H1 (cell line): Measurements from ENCODE around the gene SPDYE5. TPM values are rescaled to one million over a fixed set of nuclear protein-coding genes. Genes with fewer than 3 reads are reported as not detected.

ENCODE experiments used
- CTCF ChIA-PET: fragments of 300-600 bp; sonication (Branson Sonifier 250); formaldehyde crosslinking; loops from one replicate; lab custom pipeline; 2021; ENCODE audit not compliant: partially characterized antibody; lab: Charles Lee
- POLR2A ChIA-PET: fragments of 300-600 bp; sonication (Branson Sonifier 250); formaldehyde crosslinking; loops from one replicate; lab custom pipeline; 2021; ENCODE audit warnings: inconsistent platforms; ENCODE audit not compliant: partially characterized antibody; lab: Charles Lee
- DNase-seq, 2 experiments: peaks; one replicate each; pipeline versions ENCODE4 v3.0.0 to v3.0.0-alpha.2; 2010 to 2022; ENCODE audit warnings: low spot score in 2 of 2, low read depth in 1 of 2, mixed read lengths in 1 of 2
- FAIRE-seq: peaks from 2 replicates; lab custom pipeline; 2011; peaks lifted over from hg19 to GRCh38; lab: Jason Lieb, UNC
- H2AFZ ChIP-seq: 2 replicates; pipeline ENCODE4 v1.8.1; 2012; ENCODE audit warnings: low read length, inconsistent platforms
- H2AK5ac ChIP-seq: 2 replicates; pipeline ENCODE4 v1.6.1; 2013; ENCODE audit warnings: low read depth, low read length
- H2BK120ac ChIP-seq: replicated peaks from 2 replicates; pipeline ENCODE3; 2013; ENCODE audit warnings: low read depth, low read length, inconsistent platforms
- H2BK12ac ChIP-seq: 2 replicates; pipeline ENCODE4 v1.6.1; 2013; ENCODE audit warnings: low read depth, low read length
- H2BK15ac ChIP-seq: 2 replicates; pipeline ENCODE4 v1.6.1; 2013; ENCODE audit warnings: low read length
- H2BK20ac ChIP-seq: 2 replicates; pipeline ENCODE4 v1.6.1; 2013; ENCODE audit warnings: low read length
- H2BK5ac ChIP-seq: 2 replicates; pipeline ENCODE4 v1.6.1; 2013; ENCODE audit warnings: low read depth, low read length
- H3K14ac ChIP-seq: 2 replicates; pipeline ENCODE4 v1.6.1; 2013; ENCODE audit warnings: inconsistent platforms; ENCODE audit not compliant: insufficient read length
- H3K18ac ChIP-seq: 2 replicates; pipeline ENCODE4 v1.6.1; 2013; ENCODE audit warnings: low read length; ENCODE audit errors: extremely low read depth
- H3K23ac ChIP-seq: 2 replicates; pipeline ENCODE4 v1.6.1; 2013; ENCODE audit warnings: inconsistent platforms; ENCODE audit not compliant: insufficient read length
- H3K23me2 ChIP-seq: 2 replicates; pipeline ENCODE4 v1.6.1; 2013; ENCODE audit warnings: low read depth, low read length
- H3K27ac ChIP-seq: 2 replicates; pipeline ENCODE4 v1.6.1; 2011; ENCODE audit warnings: low read depth, low read length, inconsistent platforms
- H3K27me3 ChIP-seq, 4 experiments: replicated peaks in 1 of 4; 1 replicate in 1 of 4; 2 replicates in 3 of 4; pipeline versions ENCODE4 v1.6.1 to v1.8.1; 2011 to 2013; ENCODE audit warnings: low read length in 3 of 4, mild to moderate bottlenecking in 3 of 4, inconsistent platforms in 2 of 4, mixed read lengths in 2 of 4, moderate library complexity in 1 of 4; ENCODE audit not compliant: control insufficient read depth in 3 of 4, insufficient read depth in 3 of 4; ENCODE audit errors: extremely low read depth in 1 of 4
- H3K36me3 ChIP-seq, 4 experiments: 2 replicates each; pipeline versions ENCODE4 v1.6.1 to v1.8.1; 2011 to 2013; ENCODE audit warnings: mild to moderate bottlenecking in 4 of 4, low read length in 3 of 4, moderate library complexity in 2 of 4, control low read depth in 1 of 4, inconsistent platforms in 1 of 4; ENCODE audit not compliant: insufficient read depth in 4 of 4, control insufficient read depth in 2 of 4
- H3K4ac ChIP-seq: replicated peaks from 2 replicates; pipeline ENCODE3; 2013; ENCODE audit warnings: low read length, low read depth, mixed read lengths, inconsistent platforms; ENCODE audit not compliant: insufficient read length
- H3K4me1 ChIP-seq, 4 experiments: replicated peaks in 1 of 4; 1 replicate in 1 of 4; 2 replicates in 3 of 4; pipeline versions ENCODE4 v1.6.1 to v1.8.1; 2011 to 2013; ENCODE audit warnings: low read length in 3 of 4, inconsistent platforms in 2 of 4, mixed read lengths in 1 of 4; ENCODE audit not compliant: insufficient read depth in 4 of 4, control insufficient read depth in 3 of 4
- H3K4me2 ChIP-seq, 2 experiments: 2 replicates each; pipeline versions ENCODE4 v1.6.1 to v1.8.1; 2011 to 2013; ENCODE audit warnings: low read depth in 2 of 2, low read length in 2 of 2, control low read depth in 1 of 2, inconsistent platforms in 1 of 2, mild to moderate bottlenecking in 1 of 2; ENCODE audit not compliant: insufficient read depth in 1 of 2
- H3K4me3 ChIP-seq, 4 experiments: fragments of 200-600, 300-600 bp in 1 of 4; sonication (generic), shearing (Covaris generic), sonication (Bioruptor Twin) in 1 of 4; 2 replicates each; pipeline versions ENCODE4 v1.5.1 to v1.8.1; 2011 to 2016; ENCODE audit warnings: low read length in 4 of 4, low read depth in 3 of 4, control low read depth in 2 of 4, inconsistent platforms in 2 of 4, mild to moderate bottlenecking in 2 of 4, mixed read lengths in 1 of 4, moderate library complexity in 1 of 4; ENCODE audit not compliant: insufficient read depth in 2 of 4; ENCODE audit errors: extremely low read depth in 1 of 4
- H3K56ac ChIP-seq: replicated peaks from 2 replicates; pipeline ENCODE3; 2013; ENCODE audit warnings: low read depth, mild to moderate bottlenecking, mixed read lengths, low read length, inconsistent platforms; ENCODE audit not compliant: insufficient read length
- H3K79me1 ChIP-seq: 2 replicates; pipeline ENCODE4 v1.6.1; 2013; ENCODE audit warnings: low read depth, low read length, control low read depth
- H3K79me2 ChIP-seq, 2 experiments: 2 replicates each; pipeline versions ENCODE4 v1.6.1 to v1.8.1; 2012 to 2013; ENCODE audit warnings: low read length in 2 of 2, mild to moderate bottlenecking in 2 of 2, inconsistent platforms in 1 of 2; ENCODE audit not compliant: insufficient read depth in 2 of 2, control insufficient read depth in 1 of 2
- H3K9ac ChIP-seq, 4 experiments: replicated peaks in 1 of 4; 1 replicate in 1 of 4; 2 replicates in 3 of 4; pipeline versions ENCODE4 v1.6.1 to v1.8.1; 2011 to 2013; ENCODE audit warnings: low read depth in 3 of 4, low read length in 3 of 4, control low read depth in 2 of 4, mild to moderate bottlenecking in 2 of 4, moderate library complexity in 2 of 4, inconsistent platforms in 1 of 4; ENCODE audit errors: extremely low read depth in 1 of 4
- H3K9me3 ChIP-seq, 2 experiments: 2 replicates each; pipeline versions ENCODE4 v1.6.1 to v1.8.1; 2012 to 2013; ENCODE audit warnings: mild to moderate bottlenecking in 2 of 2, moderate library complexity in 2 of 2, control low read depth in 1 of 2, inconsistent platforms in 1 of 2, low read depth in 1 of 2, low read length in 1 of 2, mixed read lengths in 1 of 2; ENCODE audit not compliant: insufficient read depth in 2 of 2
- H4K20me1 ChIP-seq, 2 experiments: replicated peaks in 1 of 2; 2 replicates each; pipeline versions ENCODE3 to v1.8.1; 2011 to 2013; ENCODE audit warnings: inconsistent platforms in 2 of 2, low read length in 2 of 2, mild to moderate bottlenecking in 1 of 2; ENCODE audit not compliant: insufficient read depth in 2 of 2, control insufficient read depth in 1 of 2
- H4K5ac ChIP-seq: 2 replicates; pipeline ENCODE4 v1.6.1; 2013; ENCODE audit warnings: low read length, low read depth, mixed read lengths, inconsistent platforms; ENCODE audit not compliant: insufficient read length
- H4K8ac ChIP-seq: 2 replicates; pipeline ENCODE4 v1.8.0; 2013; ENCODE audit warnings: mild to moderate bottlenecking, moderate library complexity, low read length, inconsistent platforms; ENCODE audit not compliant: insufficient read depth; ENCODE audit errors: extremely low read depth
- H4K91ac ChIP-seq: replicated peaks from 2 replicates; pipeline ENCODE3; 2013; ENCODE audit warnings: low read length, mixed read lengths, inconsistent platforms; ENCODE audit not compliant: insufficient read length
- ASH2L ChIP-seq: fragments of 200-600, 300-600 bp; sonication (generic); IDR thresholded peaks from one replicate; pipeline ENCODE4 v1.7.1; 2017; ENCODE audit warnings: low read length
- BACH1 ChIP-seq: IDR thresholded peaks from 2 replicates; pipeline ENCODE4 v1.6.1; 2012; ENCODE audit warnings: low read length, improper control_type of control experiment
- CREB1 ChIP-seq: IDR thresholded peaks from 2 replicates; pipeline ENCODE4 v1.6.1; 2012; ENCODE audit warnings: inconsistent platforms
- EP300 ChIP-seq, 2 experiments: IDR thresholded peaks; 1 replicate in 1 of 2; 2 replicates in 1 of 2; pipeline ENCODE4 v1.6.1; 2011 to 2012; ENCODE audit warnings: low read depth in 2 of 2, low read length in 2 of 2, mild to moderate bottlenecking in 2 of 2, borderline replicate concordance in 1 of 2, inconsistent platforms in 1 of 2, moderate library complexity in 1 of 2
- HDAC2 ChIP-seq, 2 experiments: fragments of 300-600 bp in 1 of 2; sonication (generic) in 1 of 2; IDR thresholded peaks; 2 replicates each; pipeline ENCODE4 v1.6.1; 2011 to 2012; ENCODE audit warnings: low read depth in 2 of 2, low read length in 2 of 2, mild to moderate bottlenecking in 2 of 2, moderate library complexity in 2 of 2, borderline replicate concordance in 1 of 2, inconsistent platforms in 1 of 2
- JUN ChIP-seq: IDR thresholded peaks from 2 replicates; pipeline ENCODE4 v1.6.1; 2011; ENCODE audit warnings: low read depth, mild to moderate bottlenecking, improper control_type of control experiment, low read length
- MAX ChIP-seq: IDR thresholded peaks from 2 replicates; pipeline ENCODE4 v1.6.1; 2012; ENCODE audit warnings: inconsistent platforms
- RBBP5 ChIP-seq: IDR thresholded peaks from 2 replicates; pipeline ENCODE4 v1.7.1; 2012; ENCODE audit warnings: low read depth, mild to moderate bottlenecking, inconsistent platforms, low read length, moderate library complexity, borderline replicate concordance
- RFX5 ChIP-seq: IDR thresholded peaks from 2 replicates; pipeline ENCODE4 v1.6.1; 2011; ENCODE audit warnings: low read depth, low read length, improper control_type of control experiment, borderline replicate concordance
- TAF7 ChIP-seq: optimal IDR thresholded peaks from 2 replicates; pipeline ENCODE3; 2011; ENCODE audit warnings: low read depth, mild to moderate bottlenecking, inconsistent platforms, low read length, moderate library complexity, borderline replicate concordance
- USF2 ChIP-seq: IDR thresholded peaks from 2 replicates; pipeline ENCODE4 v1.6.1; 2011; ENCODE audit warnings: low read length, improper control_type of control experiment
- ZNF274 ChIP-seq: IDR thresholded peaks from 2 replicates; pipeline ENCODE4 v1.7.0; 2012; ENCODE audit warnings: low read length, borderline replicate concordance; ENCODE audit errors: extremely low read depth
- WGBS, 2 experiments: shearing (Covaris generic) in 1 of 2; methylation state at CpG; one replicate each; pipeline versions ENCODE4 v1.1.6 to v1.1.7; 2013 to 2015; ENCODE audit warnings: low lambda C conversion rate in 2 of 2, mixed read lengths in 2 of 2, inconsistent platforms in 1 of 2, low coverage in 1 of 2, missing lambda C conversion rate in 1 of 2; ENCODE audit not compliant: insufficient replicate concordance in 2 of 2, insufficient coverage in 1 of 2, insufficient read length in 1 of 2; ENCODE audit errors: extremely low coverage in 1 of 2, missing lambda C conversion rate in 1 of 2; 5-methylcytosine and 5-hydroxymethylcytosine counted together
- polyA plus RNA-seq, 7 experiments: library from polyadenylated mRNA; depleted of rRNA in 3 of 7; stranded (reverse) in 5 of 7; unstranded in 2 of 7; fragments of >200 nt in 5 of 7; fragments of 200-250 nt in 2 of 7; gene quantifications; 1 replicate in 5 of 7; 2 replicates in 1 of 7; 4 replicates in 1 of 7; pipeline versions ENCODE4 v1.2.1 to v1.2.3, GENCODE V29; 2011 to 2013; ENCODE audit warnings: missing spikeins in 2 of 7, mixed read lengths in 2 of 7
- total RNA-seq: library from RNA; stranded (reverse); fragmentation: NEBNext Ultra II Directional; extraction: Animal tissue kit (Norgen Biotek cat#: 25700); gene quantifications from 2 replicates; pipeline ENCODE4 v1.2.1, GENCODE V29; 2021

SPDYE5 gene
- total and polyA plus RNA-seq, 2 of the 8 experiments (the other 6 are each of a cell fraction or from before 2014, with no cell fraction given), result not detected

GRCh38 chr7:75534727-75535307 is 42.7 kb downstream of the SPDYE5 start:
- Histone ChIP-seq H2AK5ac (no peak overlapping the region), H4K8ac (no peak overlapping the region), H4K20me1 (no peaks in the 10 kb centered on the region), H4K91ac (no peak overlapping the region), H3K4me2 (no peak overlapping the region), H2BK20ac (no peak overlapping the region), H2BK12ac (no peak overlapping the region), H2AFZ (no peak overlapping the region), H3K14ac (no peak overlapping the region), H3K36me3 (peaks cover 23 to 42% (median 39%) of the 10 kb centered on the region in 4 experiments), H3K56ac (no peak overlapping the region), H3K27me3 (no peaks in the 10 kb centered on the region), H3K79me1 (no peaks in the 10 kb centered on the region), H3K23ac (no peak overlapping the region), H3K4me1 (no peaks in the 10 kb centered on the region; a peak in 1 of 7 replicates), H3K79me2 (no peaks in the 10 kb centered on the region), H2BK5ac (no peak overlapping the region), H4K5ac (no peak overlapping the region), H2BK120ac (no peak overlapping the region), H3K18ac (no peak overlapping the region), H3K4me3 (no peak overlapping the region), H2BK15ac (no peak overlapping the region), H3K9ac (no peak overlapping the region), H3K27ac (no peak overlapping the region), H3K9me3 (no peaks in the 10 kb centered on the region), H3K23me2 (no peaks in the 10 kb centered on the region), H3K4ac (no peak overlapping the region)
- FAIRE-seq, result no peak
- ChIA-PET CTCF (interaction anchor here (0.9 to 1.4 kb wide), 2 partner anchors 12 to 64 kb away, joined by 3 to 4 read pairs; no protein-coding TSS in a partner anchor), POLR2A (interaction anchor here (0.6 to 0.9 kb wide), 3 partner anchors 24 to 186 kb away, joined by 3 read pairs; no protein-coding TSS in a partner anchor)
- no peak for DNase-seq
- 93% methylated on average over 8 of the region's 8 CpGs; no CpG with 5 or more reads in 1 of the 2 experiments for WGBS, 2 experiments
- TF ChIP-seq JUN (no peak), CREB1 (no peak), BACH1 (no peak), RBBP5 (no peak), HDAC2 (IDR thresholded peaks at IDR 0.05; ENCODE audit: borderline replicate concordance in 1 of 2, low read depth in 2 of 2, low read length in 2 of 2) (no peak), RFX5 (no peak), TAF7 (no peak), ASH2L (no peak), MAX (no peak), ZNF274 (no peak), EP300 (IDR thresholded peaks at IDR 0.05; ENCODE audit: borderline replicate concordance in 1 of 2, low read depth in 2 of 2, low read length in 2 of 2) (no peak), USF2 (no peak)
